HG02973 (cell line): Measurements from ENCODE around the gene CDY2B.
"Not testable (repeated sequence)": the region's sequence is repeated elsewhere in the genome, so short reads cannot be mapped to it uniquely, and the experiment has no call there.

Experiments
- ATAC-seq: cut with Tn5 transposase; IDR thresholded peaks from one replicate; pipeline ENCODE4 v1.9.1; 2021; ENCODE audit warnings: moderate library complexity; ENCODE audit not compliant: unreplicated experiment

Gene CDY2B

GRCh38 chrY:17880120-17880519 lies at the start of gene CDY2B:
TSS of gene CDY2B (minus strand) at chrY:17880220. CDS start at chrY:17879892, 328 bp downstream.
- ATAC-seq, result not testable (repeated sequence)

- not testable (repeated sequence) for ATAC-seq
These were observed 28.0 kb upstream of the CDY2B start for GRCh38 chrY:17908009-17908408.

- not testable (repeated sequence) for ATAC-seq
These were observed 27.3 kb upstream of the CDY2B start for GRCh38 chrY:17907351-17907750.

- ATAC-seq, result not testable (repeated sequence)
These were observed 1.7 kb upstream of the CDY2B start for GRCh38 chrY:17881697-17882096.

- not testable (repeated sequence) for ATAC-seq
These were observed 3.3 kb downstream of the CDY2B start for GRCh38 chrY:17876767-17877166.

- not testable (repeated sequence) for ATAC-seq
These were observed 4.6 kb downstream of the CDY2B start for GRCh38 chrY:17875401-17875800.

- ATAC-seq, result not testable (repeated sequence)
These were observed 8.7 kb downstream of the CDY2B start for GRCh38 chrY:17871194-17871903.

- ATAC-seq, result not testable (repeated sequence)
These were observed 9.3 kb downstream of the CDY2B start for GRCh38 chrY:17870737-17871136.

GRCh38 chrY:17867850-17868249 lies 12.2 kb downstream of the CDY2B start:
- not testable (repeated sequence) for ATAC-seq

GRCh38 chrY:17860634-17861033 lies 19.4 kb downstream of the CDY2B start:
- not testable (repeated sequence) for ATAC-seq

GRCh38 chrY:17856963-17857848 lies 22.8 kb downstream of the CDY2B start:
- ATAC-seq, result not testable (repeated sequence)

GRCh38 chrY:17856508-17856907 lies 23.5 kb downstream of the CDY2B start:
- ATAC-seq, result not testable (repeated sequence)

GRCh38 chrY:17849131-17849530 lies 30.9 kb downstream of the CDY2B start:
- ATAC-seq, result not testable (repeated sequence)

GRCh38 chrY:17832149-17832548 lies 47.9 kb downstream of the CDY2B start:
- ATAC-seq, result not testable (repeated sequence)
